ENCODE results near the gene C3AR1. TPM values are rescaled to one million over a fixed set of nuclear protein-coding genes. Genes with fewer than 3 reads are reported as not detected.
"Not testable (repeated sequence)": the region's sequence is repeated elsewhere in the genome, so short reads cannot be mapped to it uniquely, and the experiment has no call there.

Gene C3AR1
- total and polyA plus RNA-seq, 4 donors, result 1.5 to 8.8 (median 5.0) TPM

- no peak overlapping the region for H3K9ac ChIP-seq (ENCODE audit: low read depth in 1 of 2, low read length in 2 of 2)
- H3K36me3 ChIP-seq (ENCODE audit: control insufficient read depth in 4 of 4, insufficient read depth in 3 of 4, low read depth in 1 of 4, low read length in 3 of 4), result peaks cover 12 to 30% (median 24%) of the 10 kb centered on the region in 4 donors
- H3K4me1 ChIP-seq (ENCODE audit: control insufficient read depth in 4 of 4, insufficient read depth in 4 of 4, low read length in 3 of 4), result peaks cover 7 to 19% (median 15%) of the 10 kb centered on the region in 4 donors
- no peak overlapping the region for H3K4me3 ChIP-seq (ENCODE audit: low read depth in 1 of 3, low read length in 3 of 3)
- no peak for TF ChIP-seq FOXA2 (IDR thresholded peaks at IDR 0.05)
- no peak for TF ChIP-seq GABPA (IDR thresholded peaks at IDR 0.05 in 1 of 2, conservative IDR thresholded peaks at IDR 0.05 in 1 of 2)
- TF ChIP-seq RXRA (IDR thresholded peaks at IDR 0.05), result no peak
- TF ChIP-seq ZBTB33 (IDR thresholded peaks at IDR 0.05), result no peak
- TF ChIP-seq RAD21 (IDR thresholded peaks at IDR 0.05), result no peak
- TF ChIP-seq HNF4A (conservative IDR thresholded peaks at IDR 0.05), result no peak
- no peak for TF ChIP-seq NR2F2 (IDR thresholded peaks at IDR 0.05)
- TF ChIP-seq REST (IDR thresholded peaks at IDR 0.05), result no peak
- TF ChIP-seq SP1 (IDR thresholded peaks at IDR 0.05), result no peak
- no peak for TF ChIP-seq JUND (IDR thresholded peaks at IDR 0.05)
- no peak for TF ChIP-seq YY1 (IDR thresholded peaks at IDR 0.05)
- no peak for TF ChIP-seq EGR1 (IDR thresholded peaks at IDR 0.05; ENCODE audit: low read depth in 2 of 2)
- H3K9me3 ChIP-seq (ENCODE audit: control insufficient read depth in 4 of 4, low read length in 3 of 4), result no peaks in the 10 kb centered on the region
- no peak overlapping the region for H3K27ac ChIP-seq (ENCODE audit: low read depth in 1 of 2, low read length in 2 of 2)
- H3K27me3 ChIP-seq (ENCODE audit: control insufficient read depth in 4 of 4, insufficient read depth in 4 of 4, low read length in 3 of 4), result no peaks in the 10 kb centered on the region
- DNase-seq (ENCODE audit: low spot score), result no peak
- WGBS, result 95% methylated on average over 2 of the region's 2 CpGs
Observed at GRCh38 chr12:8087666-8088065, 21.5 kb upstream of the C3AR1 start.

- DNase-seq (ENCODE audit: low spot score); H3K9ac ChIP-seq (ENCODE audit: low read depth in 1 of 2, low read length in 2 of 2); H3K4me3 ChIP-seq (ENCODE audit: low read depth in 1 of 3, low read length in 3 of 3); H3K9me3 ChIP-seq (ENCODE audit: control insufficient read depth in 4 of 4, low read length in 3 of 4); H3K27ac ChIP-seq (ENCODE audit: low read depth in 1 of 2, low read length in 2 of 2); H3K27me3 ChIP-seq (ENCODE audit: control insufficient read depth in 4 of 4, insufficient read depth in 4 of 4, low read length in 3 of 4); H3K36me3 ChIP-seq (ENCODE audit: control insufficient read depth in 4 of 4, insufficient read depth in 3 of 4, low read depth in 1 of 4, low read length in 3 of 4): not testable (repeated sequence)
- 81% methylated on average over 3 of the region's 3 CpGs for WGBS
- peaks cover 7 to 20% (median 17%) of the 10 kb centered on the region in 4 donors for H3K4me1 ChIP-seq (ENCODE audit: control insufficient read depth in 4 of 4, insufficient read depth in 4 of 4, low read length in 3 of 4)
Observed at GRCh38 chr12:8084351-8084750, 18.2 kb upstream of the C3AR1 start.

GRCh38 chr12:8082808-8083100 is 16.6 kb upstream of the C3AR1 start:
- DNase-seq (ENCODE audit: low spot score), result no peak
- H3K27me3 ChIP-seq (ENCODE audit: control insufficient read depth in 4 of 4, insufficient read depth in 4 of 4, low read length in 3 of 4), result no peaks in the 10 kb centered on the region
- peaks cover 7 to 20% (median 17%) of the 10 kb centered on the region in 4 donors for H3K4me1 ChIP-seq (ENCODE audit: control insufficient read depth in 4 of 4, insufficient read depth in 4 of 4, low read length in 3 of 4)
- no peaks in the 10 kb centered on the region for H3K9me3 ChIP-seq (ENCODE audit: control insufficient read depth in 4 of 4, low read length in 3 of 4)
- peak overlapping the region; percentile 82 to 87 for H3K27ac ChIP-seq (ENCODE audit: low read depth in 1 of 2, low read length in 2 of 2)
- 3% methylated on average over 4 of the region's 4 CpGs for WGBS
- H3K4me3 ChIP-seq (ENCODE audit: low read depth in 1 of 3, low read length in 3 of 3), result peak overlapping the region; percentile 71 to 81 (median 74)
- H3K9ac ChIP-seq (ENCODE audit: low read depth in 1 of 2, low read length in 2 of 2), result peak overlapping the region; percentile 78 to 95
- H3K36me3 ChIP-seq (ENCODE audit: control insufficient read depth in 4 of 4, insufficient read depth in 3 of 4, low read depth in 1 of 4, low read length in 3 of 4), result no peaks in the 10 kb centered on the region
- no peak for TF ChIP-seq ZBTB33 (IDR thresholded peaks at IDR 0.05)
- no peak for TF ChIP-seq CTCF (IDR thresholded peaks at IDR 0.05; ENCODE audit: low read depth, low read length, missing input control)
- TF ChIP-seq FOXA1 (IDR thresholded peaks at IDR 0.05), result no peak
- no peak for TF ChIP-seq RXRA (IDR thresholded peaks at IDR 0.05)
- TF ChIP-seq RAD21 (IDR thresholded peaks at IDR 0.05), result no peak
- no peak for TF ChIP-seq HNF4G (IDR thresholded peaks at IDR 0.05)
- no peak for TF ChIP-seq GABPA (IDR thresholded peaks at IDR 0.05 in 1 of 2, conservative IDR thresholded peaks at IDR 0.05 in 1 of 2)
- TF ChIP-seq NR2F2 (IDR thresholded peaks at IDR 0.05), result no peak
- no peak for TF ChIP-seq TAF1 (conservative IDR thresholded peaks at IDR 0.05)
- TF ChIP-seq SP1 (IDR thresholded peaks at IDR 0.05), result no peak
- no peak for TF ChIP-seq EGR1 (IDR thresholded peaks at IDR 0.05; ENCODE audit: low read depth in 2 of 2)

Measured in liver (tissue), 9 donors.